Measurements from ENCODE around the gene CDC26.
"Not testable (repeated sequence)": the region's sequence is repeated elsewhere in the genome, so short reads cannot be mapped to it uniquely, and the experiment has no call there.

The CDC26 gene

GRCh38 chr9:113241161-113241560 lies 34.2 kb downstream of the CDC26 start:
- no peaks in the 10 kb centered on the region for H3K9me3 Mint-ChIP-seq
- H3K4me3 Mint-ChIP-seq: no peak overlapping the region
- H3K27me3 Mint-ChIP-seq: no peaks in the 10 kb centered on the region
- peaks cover 16% of the 10 kb centered on the region for H3K4me1 Mint-ChIP-seq (ENCODE audit: low read depth)
- intact Hi-C loops (cut with micrococcal nuclease): no loop called here
- no peak overlapping the region for H3K27ac Mint-ChIP-seq
- H3K36me3 Mint-ChIP-seq (ENCODE audit: low read depth): peaks cover 8% of the 10 kb centered on the region

DNA sequence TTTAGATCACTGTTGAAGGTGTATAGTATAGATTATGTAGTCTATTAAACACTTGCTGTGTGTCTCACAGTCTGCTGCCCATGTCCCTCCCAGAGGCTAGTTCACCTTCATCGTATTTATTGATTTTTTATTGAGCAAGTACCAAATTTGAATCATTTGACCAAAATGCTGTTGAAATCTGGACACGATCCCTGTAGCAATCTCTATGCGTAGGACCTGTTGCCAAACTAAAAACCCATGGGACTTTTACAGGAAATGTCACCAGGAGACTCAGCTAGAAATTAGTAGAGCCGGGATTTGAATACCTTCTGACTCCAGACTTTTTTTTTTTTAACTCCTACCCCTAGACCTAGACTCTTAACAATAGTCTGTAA lies 36.5 kb downstream of the CDC26 start:
- Mint-ChIP-seq H3K27me3 (no peaks in the 10 kb centered on the region), H3K9me3 (no peaks in the 10 kb centered on the region), H3K36me3 (ENCODE audit: low read depth) (no peaks in the 10 kb centered on the region), H3K4me3 (no peak overlapping the region), H3K4me1 (ENCODE audit: low read depth) (peaks cover 27% of the 10 kb centered on the region), H3K27ac (no peak overlapping the region)
- intact Hi-C loops (cut with micrococcal nuclease): no loop called here

DNA sequence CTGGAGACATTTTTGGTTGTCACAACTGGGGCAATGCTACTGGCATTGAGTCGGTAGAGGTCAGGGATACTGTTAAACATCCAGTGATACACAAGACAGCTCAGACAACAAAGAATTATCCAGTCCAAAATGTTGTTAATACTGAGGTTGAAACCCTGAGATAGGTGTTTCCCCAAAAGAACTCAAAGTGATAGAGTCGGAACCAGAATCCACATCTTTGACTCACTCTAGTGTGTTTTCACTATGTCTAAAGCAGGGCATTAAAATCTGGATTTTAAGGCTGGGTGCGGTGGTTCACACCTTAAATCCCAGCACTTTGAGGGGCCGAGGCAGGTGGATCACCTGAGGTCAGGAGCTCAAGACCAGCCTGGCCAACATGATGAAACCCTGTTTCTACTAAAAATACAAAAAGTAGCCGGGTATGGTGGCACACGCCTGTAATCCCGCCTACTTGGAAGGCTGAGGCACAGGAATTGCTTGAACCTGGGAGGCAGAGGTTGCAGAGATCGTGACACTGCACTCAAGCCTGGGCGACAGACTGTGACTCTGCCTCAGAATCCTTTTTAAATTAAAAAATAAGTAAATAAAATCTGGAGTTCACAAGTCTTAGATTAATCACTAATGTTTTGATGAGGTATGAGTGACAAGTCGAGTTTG lies 37.0 kb downstream of the CDC26 start:
- no peaks in the 10 kb centered on the region for H3K36me3 Mint-ChIP-seq (ENCODE audit: low read depth)
- peaks cover 31% of the 10 kb centered on the region for H3K4me1 Mint-ChIP-seq (ENCODE audit: low read depth)
- H3K4me3 Mint-ChIP-seq: no peak overlapping the region
- intact Hi-C loops (cut with micrococcal nuclease): no loop called here
- no peak overlapping the region for H3K27ac Mint-ChIP-seq
- no peaks in the 10 kb centered on the region for H3K27me3 Mint-ChIP-seq
- no peaks in the 10 kb centered on the region for H3K9me3 Mint-ChIP-seq

- Mint-ChIP-seq H3K9me3 (no peaks in the 10 kb centered on the region), H3K4me1 (ENCODE audit: low read depth) (peaks cover 41% of the 10 kb centered on the region), H3K27me3 (no peaks in the 10 kb centered on the region), H3K36me3 (ENCODE audit: low read depth) (no peaks in the 10 kb centered on the region), H3K27ac (no peak overlapping the region), H3K4me3 (no peak overlapping the region)
- intact Hi-C loops (cut with micrococcal nuclease): no loop called here
Measured at GRCh38 chr9:113237026-113237425, 38.3 kb downstream of the CDC26 start.

DNA sequence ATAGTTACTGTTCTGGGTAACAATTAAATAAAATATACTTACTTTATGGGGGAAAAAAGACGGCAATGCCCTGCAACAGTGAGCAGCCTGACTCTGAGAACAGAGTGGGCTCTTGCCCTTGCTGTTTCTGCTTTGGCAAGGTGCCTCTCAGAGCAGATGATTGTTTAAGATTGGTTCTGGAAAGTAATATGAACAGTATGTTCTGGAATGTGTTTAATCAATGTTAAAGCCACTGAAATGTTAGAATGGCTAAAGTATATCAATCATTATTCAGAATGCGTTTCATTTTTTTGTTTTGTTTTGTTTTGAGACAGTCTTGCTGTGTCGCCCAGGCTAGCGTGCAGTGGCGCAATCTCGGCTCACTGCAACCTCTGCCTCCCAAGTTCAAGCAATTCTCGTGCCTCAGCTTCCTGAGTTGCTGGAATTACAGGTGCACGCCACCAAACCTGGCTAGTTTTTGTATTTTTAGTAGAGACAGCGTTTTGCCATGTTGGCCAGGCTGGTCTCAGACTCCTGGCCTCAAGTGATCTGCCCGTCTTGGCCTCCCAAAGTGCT lies 39.6 kb downstream of the CDC26 start:
- H3K36me3 Mint-ChIP-seq (ENCODE audit: low read depth); H3K27me3 Mint-ChIP-seq; H3K4me3 Mint-ChIP-seq; intact Hi-C loops (cut with micrococcal nuclease); H3K9me3 Mint-ChIP-seq: not testable (repeated sequence)
- H3K27ac Mint-ChIP-seq: peak overlapping the region; percentile 40
- H3K4me1 Mint-ChIP-seq (ENCODE audit: low read depth): peaks cover 44% of the 10 kb centered on the region

GRCh38 chr9:113231701-113232100 lies 43.7 kb downstream of the CDC26 start:
- H3K4me3 Mint-ChIP-seq: no peak overlapping the region
- H3K4me1 Mint-ChIP-seq (ENCODE audit: low read depth): peaks cover 46% of the 10 kb centered on the region
- H3K27me3 Mint-ChIP-seq: no peaks in the 10 kb centered on the region
- intact Hi-C loops (cut with micrococcal nuclease): loop anchor here (1.0 kb wide), 1 partner anchor 9 kb away; no protein-coding TSS in a partner anchor
- H3K36me3 Mint-ChIP-seq (ENCODE audit: low read depth): no peaks in the 10 kb centered on the region
- H3K27ac Mint-ChIP-seq: peak overlapping the region; percentile 88
- no peaks in the 10 kb centered on the region for H3K9me3 Mint-ChIP-seq

GRCh38 chr9:113228130-113228665 lies 47.2 kb downstream of the CDC26 start:
- Mint-ChIP-seq H3K27ac (no peak overlapping the region), H3K27me3 (no peaks in the 10 kb centered on the region), H3K9me3 (no peaks in the 10 kb centered on the region), H3K36me3 (ENCODE audit: low read depth) (peaks cover 14% of the 10 kb centered on the region), H3K4me3 (no peak overlapping the region), H3K4me1 (ENCODE audit: low read depth) (peaks cover 32% of the 10 kb centered on the region)
- intact Hi-C loops (cut with micrococcal nuclease): no loop called here

- no peaks in the 10 kb centered on the region for H3K27me3 Mint-ChIP-seq
- peak overlapping the region; percentile 55 for H3K27ac Mint-ChIP-seq
- peaks cover 14% of the 10 kb centered on the region for H3K36me3 Mint-ChIP-seq (ENCODE audit: low read depth)
- intact Hi-C loops (cut with micrococcal nuclease): no loop called here
- H3K9me3 Mint-ChIP-seq: no peaks in the 10 kb centered on the region
- H3K4me3 Mint-ChIP-seq: no peak overlapping the region
- H3K4me1 Mint-ChIP-seq (ENCODE audit: low read depth): peaks cover 32% of the 10 kb centered on the region
Measured at GRCh38 chr9:113227436-113227835, 47.9 kb downstream of the CDC26 start.

DNA sequence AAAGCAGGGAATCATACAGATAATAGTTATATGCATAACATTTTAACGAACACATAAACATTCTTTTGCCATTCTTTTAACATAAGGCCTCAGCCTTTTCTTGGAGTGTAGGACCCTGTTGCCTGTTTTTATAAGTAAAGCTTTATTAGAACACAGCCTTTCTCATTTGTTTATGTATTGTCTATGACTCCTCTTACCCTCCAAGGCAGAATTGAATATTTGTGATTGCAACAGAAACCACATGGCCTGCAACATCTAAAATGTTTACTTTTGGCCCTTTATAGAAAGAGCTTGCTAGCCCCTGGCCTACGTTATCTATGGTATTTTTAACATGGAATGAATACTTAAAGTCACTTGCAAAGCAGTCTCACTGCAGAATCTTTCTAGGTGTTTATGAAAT lies 51.4 kb downstream of the CDC26 start:
- no peaks in the 10 kb centered on the region for H3K27me3 Mint-ChIP-seq
- no peaks in the 10 kb centered on the region for H3K9me3 Mint-ChIP-seq
- peaks cover 38% of the 10 kb centered on the region for H3K36me3 Mint-ChIP-seq (ENCODE audit: low read depth)
- H3K4me3 Mint-ChIP-seq: no peak overlapping the region
- peaks cover 39% of the 10 kb centered on the region for H3K4me1 Mint-ChIP-seq (ENCODE audit: low read depth)
- intact Hi-C loops (cut with micrococcal nuclease): loop anchor here (5.0 kb wide), 1 partner anchor 37 kb away; no protein-coding TSS in a partner anchor
- no peak overlapping the region for H3K27ac Mint-ChIP-seq

DNA sequence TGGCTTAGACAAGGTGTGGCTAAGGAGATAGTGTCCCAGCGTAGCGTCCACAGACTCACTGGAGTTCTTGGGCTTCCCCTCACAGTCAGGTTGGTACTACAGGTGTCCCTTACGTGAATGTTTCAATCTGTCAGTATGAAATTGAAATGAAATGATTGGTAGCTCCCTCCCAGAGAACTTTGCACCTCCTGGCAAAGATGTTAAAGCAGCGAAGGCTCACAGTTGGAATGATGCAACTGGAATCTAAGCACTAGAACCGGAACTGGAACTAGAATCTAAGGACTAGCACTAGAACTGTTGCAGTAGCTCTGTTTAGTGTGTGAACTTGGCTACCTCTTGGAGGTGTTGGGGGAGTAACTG lies 52.9 kb downstream of the CDC26 start:
- Mint-ChIP-seq H3K27ac (peak overlapping the region; percentile 95), H3K27me3 (no peaks in the 10 kb centered on the region), H3K9me3 (no peaks in the 10 kb centered on the region), H3K4me1 (ENCODE audit: low read depth) (peaks cover 39% of the 10 kb centered on the region), H3K4me3 (peak overlapping the region; percentile 95), H3K36me3 (ENCODE audit: low read depth) (peaks cover 38% of the 10 kb centered on the region)
- intact Hi-C loops (cut with micrococcal nuclease): loop anchor here (1.0 to 5.0 kb wide), 2 partner anchors 10 to 35 kb away; no protein-coding TSS in a partner anchor

DNA sequence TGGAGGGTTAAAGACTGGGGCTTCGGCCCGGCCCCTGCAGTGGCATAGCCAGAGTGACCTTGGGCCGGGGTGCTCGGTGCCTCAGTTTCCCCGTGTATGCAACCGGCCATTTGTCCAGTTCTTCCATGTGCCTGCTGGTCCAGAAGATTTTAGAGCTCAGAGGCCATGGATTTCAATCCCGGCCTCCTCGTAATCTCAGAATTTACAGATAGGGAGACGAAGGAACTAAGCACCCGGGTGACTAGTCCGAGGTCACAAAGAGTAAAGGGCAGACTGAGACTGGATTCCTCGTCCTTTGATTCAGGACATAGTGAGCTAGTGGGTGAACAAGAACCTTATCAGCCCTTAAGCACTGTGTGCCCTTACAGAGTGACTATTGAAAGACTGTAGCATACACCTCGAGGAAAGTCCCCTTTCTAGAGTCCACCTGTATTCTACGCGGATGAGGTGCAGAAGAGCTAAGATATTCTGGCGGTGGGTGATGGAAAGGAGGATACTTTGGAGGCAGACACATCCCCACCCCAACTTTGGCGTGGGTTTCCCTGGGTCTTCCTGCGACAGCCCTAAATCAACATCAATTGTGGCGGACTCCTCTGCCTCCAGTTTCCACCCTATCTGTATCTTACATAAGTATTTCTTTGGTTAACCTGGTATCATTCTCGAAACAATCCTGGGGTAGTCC lies 53.4 kb downstream of the CDC26 start:
- peak overlapping the region; percentile 95 for H3K27ac Mint-ChIP-seq
- peak overlapping the region; percentile 95 for H3K4me3 Mint-ChIP-seq
- intact Hi-C loops (cut with micrococcal nuclease): loop anchor here (1.0 to 5.0 kb wide), 3 partner anchors 10 to 67 kb away; no protein-coding TSS in a partner anchor
- no peaks in the 10 kb centered on the region for H3K9me3 Mint-ChIP-seq
- peaks cover 43% of the 10 kb centered on the region for H3K36me3 Mint-ChIP-seq (ENCODE audit: low read depth)
- peaks cover 34% of the 10 kb centered on the region for H3K4me1 Mint-ChIP-seq (ENCODE audit: low read depth)
- H3K27me3 Mint-ChIP-seq: no peaks in the 10 kb centered on the region

DNA sequence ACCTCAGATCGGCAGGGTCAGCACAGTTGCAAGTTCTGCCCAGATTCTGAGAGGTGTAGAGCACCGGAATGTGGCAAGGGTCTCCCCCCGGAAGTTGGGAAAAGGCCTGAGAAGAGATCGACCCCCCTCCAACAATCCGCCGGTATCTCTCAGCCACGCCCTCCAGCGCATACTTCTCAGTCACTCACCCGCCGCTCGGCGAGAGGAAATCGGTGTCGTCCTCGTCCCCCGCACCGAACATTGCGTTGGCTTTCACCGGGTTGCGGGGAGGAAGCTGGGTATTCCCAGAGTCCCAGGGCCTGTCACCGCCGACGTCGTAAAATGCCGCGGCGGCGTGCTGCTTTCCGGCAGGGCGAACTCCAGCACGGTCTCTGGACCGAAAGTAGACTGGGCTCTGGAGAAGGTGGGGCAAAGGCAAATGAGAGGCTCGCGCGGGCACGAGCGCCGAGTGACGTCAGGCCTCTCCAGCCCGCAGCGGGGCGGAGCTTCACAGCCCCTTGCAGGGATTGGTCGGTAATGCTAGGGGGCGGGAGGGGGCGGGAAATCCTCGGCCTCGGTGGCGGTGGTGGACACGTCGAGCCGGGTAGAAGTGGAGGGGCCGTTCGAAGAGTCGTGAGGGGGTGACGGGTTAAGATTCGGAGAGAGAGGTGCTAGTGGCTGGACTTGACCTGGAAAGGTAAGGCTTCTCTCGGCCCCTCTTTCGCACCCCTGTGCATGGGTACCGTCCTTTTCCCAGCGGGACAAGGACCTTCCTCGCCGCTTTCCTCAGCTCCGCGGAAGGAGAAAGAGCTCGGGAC lies 54.2 kb downstream of the CDC26 start, which contains the start of the genes FKBP15 and SLC31A1:
Gene FKBP15, minus strand, starts transcription at position 275 of the 797 bp plus-strand sequence. Its CDS starts 34 bp downstream, at position 241.
Gene SLC31A1, plus strand, starts transcription at position 542 of the 797 bp plus-strand sequence. CDS start 34,605 bp downstream, outside the sequence.
- peak within 1 kb of the TSS; percentile 95 for H3K27ac Mint-ChIP-seq
- peak within 1 kb of the TSS; percentile 95 for H3K4me3 Mint-ChIP-seq
- no peaks in the 10 kb centered on the region for H3K9me3 Mint-ChIP-seq
- intact Hi-C loops (cut with micrococcal nuclease): loop anchor here (2.0 to 5.0 kb wide), 2 partner anchors 34 to 66 kb away; no protein-coding TSS in a partner anchor
- no peaks in the 10 kb centered on the region for H3K27me3 Mint-ChIP-seq
- peaks cover 29% of the 10 kb centered on the region for H3K4me1 Mint-ChIP-seq (ENCODE audit: low read depth)
- H3K36me3 Mint-ChIP-seq (ENCODE audit: low read depth): peaks cover 51% of the 10 kb centered on the region

DNA sequence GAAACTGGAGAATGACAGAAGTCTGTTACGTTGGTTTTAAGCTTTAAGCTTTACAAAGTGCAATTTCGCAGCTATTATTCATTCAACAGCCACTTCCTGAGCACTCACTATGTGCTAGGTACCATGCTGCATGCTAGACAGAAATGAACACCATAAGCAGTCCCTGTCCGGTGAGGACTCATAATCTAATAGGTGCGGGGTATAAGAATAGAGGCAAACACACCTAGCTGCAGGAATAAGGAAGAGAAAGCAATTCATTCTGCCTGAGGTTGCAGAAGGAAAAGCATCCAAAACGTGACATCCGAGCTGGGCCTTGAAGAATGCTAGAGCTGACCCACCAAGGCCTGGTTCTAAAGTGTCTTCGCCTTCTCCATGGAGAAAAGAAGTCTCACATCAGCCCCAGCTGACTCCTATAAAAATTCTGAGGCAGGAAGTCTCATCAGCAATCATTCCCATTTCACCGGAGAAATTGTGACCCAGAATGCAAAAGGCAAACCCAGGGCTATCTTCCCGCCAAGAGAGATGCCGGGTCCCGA lies 54.8 kb downstream of the CDC26 start:
- H3K36me3 Mint-ChIP-seq (ENCODE audit: low read depth): peaks cover 51% of the 10 kb centered on the region
- peak overlapping the region; percentile 95 for H3K4me3 Mint-ChIP-seq
- intact Hi-C loops (cut with micrococcal nuclease): loop anchor here (1.0 to 5.0 kb wide), 3 partner anchors 33 to 66 kb away; partner anchors contain the start of genes CDC26 and PRPF4
- peak overlapping the region; percentile 95 for H3K27ac Mint-ChIP-seq
- H3K4me1 Mint-ChIP-seq (ENCODE audit: low read depth): peaks cover 33% of the 10 kb centered on the region
- no peaks in the 10 kb centered on the region for H3K27me3 Mint-ChIP-seq
- no peaks in the 10 kb centered on the region for H3K9me3 Mint-ChIP-seq

All from dendritic cell treated with granulocyte-macrophage colony-stimulating factor and Interleukin-4, amounts not matched to agents 40 ng/mL and 50 ng/mL, for 4 days (primary cell).